GM18511 (cell line): Measurements from ENCODE around the gene CEP350.
"Not testable (repeated sequence)": the region's sequence is repeated elsewhere in the genome, so short reads cannot be mapped to it uniquely, and the experiment has no call there.

Experiments used
- ATAC-seq: cut with Tn5 transposase; IDR thresholded peaks from one replicate; pipeline ENCODE4 v1.9.1; 2021; ENCODE audit warnings: mild to moderate bottlenecking, moderate library complexity; ENCODE audit not compliant: unreplicated experiment

Gene CEP350

DNA sequence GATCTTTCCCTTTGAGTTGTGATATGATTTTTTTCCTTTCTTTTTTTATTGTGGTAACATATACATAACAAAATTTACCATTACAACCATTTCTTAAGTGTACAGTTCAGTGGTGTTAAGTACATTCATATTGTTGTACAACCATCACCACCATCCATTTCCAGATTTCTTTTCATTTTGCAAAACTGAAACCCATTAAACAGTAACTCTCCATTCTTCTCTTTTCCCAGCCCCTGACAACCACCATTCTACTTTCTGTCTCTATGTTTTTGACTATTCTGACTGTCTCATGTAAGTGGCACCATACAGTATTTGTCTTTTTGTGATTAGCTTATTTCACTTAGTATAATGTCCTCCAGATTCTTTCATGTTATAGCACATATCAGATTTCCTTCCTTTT lies 30.3 kb downstream of the CEP350 start:
- no peak for ATAC-seq

DNA sequence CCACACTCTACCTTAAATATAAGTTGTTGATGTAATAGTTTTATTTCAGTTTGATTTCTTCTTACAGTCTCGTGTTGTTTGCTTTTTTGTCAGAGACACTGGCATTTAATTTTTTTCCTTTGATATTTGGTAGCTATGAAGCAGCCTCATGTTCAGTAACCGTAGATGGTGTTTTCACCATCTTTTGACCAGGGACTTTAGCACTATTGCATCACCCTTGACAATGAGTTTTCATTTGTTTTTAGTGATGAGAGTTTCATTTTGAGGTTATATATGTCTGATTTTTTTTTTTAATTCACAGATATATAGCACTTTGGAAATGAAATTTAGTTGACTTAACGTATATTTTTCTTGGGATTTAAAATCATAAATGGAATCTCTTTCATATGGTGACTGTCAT lies 36.2 kb downstream of the CEP350 start:
- no peak for ATAC-seq

DNA sequence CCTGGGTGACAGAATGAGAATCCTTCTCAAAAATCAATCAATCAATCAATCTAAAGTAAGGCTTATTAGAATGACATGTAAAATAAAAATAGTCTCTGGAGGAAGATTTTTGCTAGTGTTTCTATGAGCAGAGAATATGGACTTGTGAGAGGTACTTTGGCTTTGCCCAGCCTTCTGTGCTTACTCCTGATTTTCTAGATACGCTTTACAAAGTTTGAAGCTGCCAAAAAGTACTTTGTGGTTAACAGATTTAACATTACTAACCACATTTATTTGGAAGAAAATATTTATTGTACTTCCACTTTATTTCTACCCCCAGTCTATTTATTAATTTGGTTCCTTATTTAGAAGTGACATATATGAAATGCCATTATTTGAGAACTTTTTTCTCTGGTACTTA lies 41.0 kb downstream of the CEP350 start:
- ATAC-seq, result no peak

DNA sequence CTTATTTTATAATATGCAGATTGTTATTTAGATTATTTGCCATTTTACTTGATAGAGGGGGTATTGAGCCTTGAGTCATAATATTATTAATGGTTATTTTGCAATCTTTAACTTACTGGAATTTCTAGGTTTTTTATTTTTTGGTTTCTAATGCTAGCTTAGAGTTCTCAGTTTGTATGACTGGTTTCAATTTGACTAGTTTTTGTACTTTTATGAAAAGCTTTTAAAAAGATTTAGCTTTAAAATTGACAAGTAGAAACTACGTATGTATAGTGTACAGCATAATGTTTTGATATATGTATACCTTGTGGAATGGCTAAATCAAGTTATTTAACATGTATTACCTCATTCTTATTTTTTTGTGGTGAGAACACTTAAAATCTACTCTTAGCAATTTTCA lies 41.5 kb downstream of the CEP350 start:
- ATAC-seq, result peak; percentile 88

DNA sequence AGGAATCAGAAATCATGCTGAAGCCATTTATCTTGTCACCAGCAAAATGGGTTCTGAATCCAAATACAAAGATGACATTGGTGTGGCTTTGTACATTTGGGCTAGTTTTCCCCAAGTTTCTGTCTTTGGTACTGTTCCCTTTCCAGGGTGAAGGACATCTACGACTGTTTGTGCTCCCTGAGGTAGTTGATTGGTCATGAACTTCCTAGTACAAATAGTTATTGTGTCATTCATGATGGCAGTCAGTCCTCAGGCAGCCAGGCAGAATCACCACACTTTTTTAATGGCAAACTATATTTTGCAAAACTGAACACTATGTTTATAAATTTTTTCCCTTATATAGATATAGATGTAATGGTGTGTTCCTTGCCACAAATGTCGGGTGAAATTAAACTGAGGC lies 46.0 kb downstream of the CEP350 start:
- ATAC-seq, result no peak

DNA sequence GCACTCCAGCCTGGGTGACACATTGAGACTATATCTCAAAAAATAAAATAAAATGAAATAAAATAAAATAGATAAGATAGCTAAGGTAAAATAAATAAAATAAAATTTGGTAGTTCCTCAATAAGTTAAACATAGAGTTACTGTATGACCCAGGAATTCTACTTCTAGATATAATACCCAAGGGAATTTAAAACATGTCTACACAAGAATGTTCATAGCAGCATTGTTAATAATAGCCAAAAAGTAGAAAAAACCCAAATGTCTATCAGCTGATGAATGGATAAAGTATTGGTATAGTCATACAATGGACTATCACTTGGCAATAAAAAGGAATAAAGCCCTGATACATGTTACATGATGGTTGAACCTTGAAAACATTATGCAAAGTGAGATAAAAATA lies 47.8 kb downstream of the CEP350 start:
- no peak for ATAC-seq

DNA sequence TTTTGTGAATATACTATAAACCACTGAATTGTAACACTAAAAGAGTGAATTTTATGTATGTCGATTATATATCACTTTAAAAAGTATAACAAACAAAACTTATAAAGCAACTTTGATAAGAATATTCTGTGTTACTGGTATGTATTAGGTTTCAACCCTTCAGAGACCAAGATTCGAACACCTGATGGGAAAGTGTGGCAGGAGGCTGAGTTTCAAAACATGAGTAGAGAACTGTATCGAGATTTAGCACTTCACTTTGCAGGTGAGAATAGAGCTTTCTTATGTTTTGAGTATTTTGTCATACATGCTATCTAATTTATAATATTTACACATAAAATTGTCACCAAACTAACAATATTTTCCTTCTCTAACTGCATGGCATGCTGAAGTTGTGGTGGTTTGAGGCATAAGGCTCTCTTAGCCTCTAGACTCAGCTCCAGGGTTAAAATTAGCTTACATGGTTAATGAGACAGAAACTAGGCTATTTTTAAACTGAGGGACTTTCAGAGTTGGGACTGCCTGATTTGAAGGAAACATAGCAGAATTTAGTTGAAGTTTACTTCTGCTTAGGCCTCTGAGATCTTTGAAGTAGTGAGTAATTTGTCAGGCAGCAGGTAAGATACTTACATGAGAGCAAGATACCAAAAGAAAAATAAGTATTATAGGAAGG lies 48.6 kb downstream of the CEP350 start:
- ATAC-seq, result peak; percentile 96

DNA sequence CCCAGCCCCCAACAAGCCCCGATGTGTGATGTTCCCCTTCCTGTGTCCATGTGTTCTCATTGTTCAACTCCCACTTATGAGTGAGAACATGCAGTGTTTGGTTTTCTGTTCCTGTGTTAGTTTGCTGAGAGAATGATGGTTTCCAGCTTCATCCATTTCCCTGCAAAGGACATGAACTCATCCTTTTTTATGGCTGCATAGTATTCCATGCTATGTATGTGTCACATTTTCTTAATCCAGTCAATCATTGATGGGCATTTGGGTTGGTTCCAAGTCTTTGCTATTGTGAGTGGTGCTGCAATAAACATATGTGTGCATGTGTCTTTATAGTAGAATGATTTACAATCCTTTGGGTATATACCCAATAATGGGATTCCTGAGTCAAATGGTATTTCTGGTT lies 52.2 kb downstream of the CEP350 start:
- not testable (repeated sequence) for ATAC-seq

DNA sequence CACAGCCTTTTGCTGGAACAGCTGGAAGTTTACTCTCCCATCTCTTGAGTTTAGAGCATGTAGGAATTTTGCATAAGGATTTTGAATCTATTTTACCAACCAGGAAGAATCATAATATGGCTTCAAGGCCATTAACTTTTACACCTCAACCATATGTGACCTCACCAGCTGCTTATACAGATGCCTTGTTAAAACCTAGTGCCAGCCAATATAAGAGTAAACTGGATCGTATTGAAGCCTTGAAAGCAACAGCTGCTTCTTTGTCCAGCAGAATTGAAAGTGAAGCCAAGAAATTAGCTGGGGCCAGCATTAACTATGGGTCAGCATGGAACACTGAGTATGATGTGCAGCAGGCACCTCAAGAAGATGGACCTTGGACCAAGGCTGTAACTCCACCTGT lies 65.4 kb downstream of the CEP350 start:
- no peak for ATAC-seq

DNA sequence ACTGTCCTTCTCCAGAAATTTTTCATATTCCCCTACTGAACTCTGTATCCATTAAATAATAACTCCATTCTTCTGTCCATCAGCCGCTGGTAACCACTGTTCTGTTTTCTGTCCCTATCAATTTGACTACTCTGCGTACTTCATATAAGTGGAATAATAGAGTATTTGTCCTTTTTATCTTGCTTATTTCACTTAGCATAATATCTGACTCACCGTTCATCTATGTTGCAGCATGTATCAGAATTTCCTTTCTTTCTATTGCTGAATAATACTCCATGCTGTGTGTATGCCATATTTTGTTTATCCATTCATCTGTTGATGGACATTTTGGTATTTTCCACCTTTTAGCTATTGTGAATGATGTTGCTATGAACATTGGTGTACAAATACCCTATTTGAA lies 71.9 kb downstream of the CEP350 start:
- ATAC-seq, result no peak

DNA sequence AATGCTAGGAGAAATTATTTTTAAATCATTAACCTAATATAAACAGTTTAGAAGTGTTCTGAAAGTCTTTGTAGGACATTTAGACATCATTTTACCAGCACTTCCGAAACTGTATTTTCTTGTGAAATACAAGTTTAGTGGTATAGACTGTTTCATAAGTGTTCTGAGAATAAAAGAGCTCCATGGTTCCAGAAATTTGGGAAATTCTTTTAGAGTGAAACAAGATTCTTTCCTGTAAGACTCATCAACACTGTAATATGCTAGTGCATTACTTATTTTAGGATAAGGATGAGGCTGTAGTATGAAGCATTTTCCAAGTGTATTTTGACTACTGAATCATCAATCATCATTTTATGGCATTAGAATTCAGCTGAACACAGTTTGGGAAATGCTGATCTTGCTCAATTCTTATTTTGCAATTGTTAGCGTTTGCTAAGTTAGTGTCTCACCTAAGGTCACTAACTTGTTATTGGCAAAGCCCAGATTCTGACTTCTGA lies 73.4 kb downstream of the CEP350 start:
- ATAC-seq, result no peak

DNA sequence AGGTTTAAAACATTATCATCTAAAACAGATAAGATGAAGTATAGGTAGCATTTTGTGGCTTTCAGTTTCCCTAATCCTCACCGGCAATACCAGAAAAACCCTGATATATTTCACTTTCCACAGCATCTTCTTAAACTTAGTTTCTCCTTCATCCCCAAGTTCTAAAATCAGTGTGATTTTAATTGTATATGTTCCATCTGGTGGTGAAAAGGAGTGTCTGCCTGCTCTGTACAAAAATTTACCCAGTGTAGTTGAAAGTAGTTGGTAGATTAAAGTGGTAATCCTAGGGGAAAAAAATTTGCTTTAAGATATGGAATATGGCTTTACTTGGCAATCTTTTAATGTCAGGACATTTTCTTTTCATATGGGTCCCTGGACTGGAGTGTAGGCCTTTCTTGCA lies 74.3 kb downstream of the CEP350 start:
- ATAC-seq, result no peak

DNA sequence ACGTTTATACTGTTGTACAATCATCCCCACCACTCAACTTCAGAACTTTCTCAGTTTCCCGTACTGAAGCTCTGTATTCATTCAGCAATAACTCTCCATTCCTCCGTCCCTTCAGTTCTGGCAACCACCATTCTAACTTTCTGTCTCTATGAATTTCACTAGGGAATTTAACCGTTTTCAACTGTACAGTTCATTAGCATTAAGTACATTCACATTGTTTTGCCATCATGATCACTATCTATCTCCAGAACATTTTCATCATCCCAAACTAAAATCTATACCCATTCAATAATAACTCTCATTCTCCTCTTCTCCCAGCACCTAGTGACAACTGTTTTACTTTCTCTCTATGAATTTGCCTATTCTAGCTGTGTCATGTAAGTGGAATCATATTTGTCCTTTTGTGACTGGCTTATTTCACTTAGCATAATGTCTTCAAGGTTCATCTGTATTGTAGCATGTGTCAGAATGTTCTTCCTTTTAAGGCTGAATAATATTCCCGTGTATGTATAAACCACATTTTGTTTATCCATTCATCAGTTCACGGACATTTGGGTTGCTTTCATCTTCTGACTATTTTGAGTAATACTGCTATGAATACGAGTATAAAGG lies 75.0 kb downstream of the CEP350 start:
- no peak for ATAC-seq

DNA sequence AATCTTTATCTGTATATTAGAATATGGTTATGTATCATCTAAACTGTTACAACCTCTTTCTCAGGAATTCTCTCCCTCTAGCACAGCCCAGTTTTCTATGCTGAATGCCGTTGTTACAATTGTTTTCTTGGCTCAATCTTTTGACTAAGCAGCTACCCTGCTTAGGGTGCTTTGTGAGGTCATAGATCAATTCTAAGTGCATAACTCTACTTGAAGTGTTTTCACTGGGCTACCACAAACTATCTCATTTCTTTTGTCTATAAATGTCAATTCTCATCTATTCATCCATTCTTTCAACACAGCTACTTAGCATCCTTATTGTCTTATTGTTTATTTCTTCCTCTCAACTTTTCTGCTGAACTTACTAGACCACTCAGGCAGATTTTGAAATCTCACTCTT lies 77.1 kb downstream of the CEP350 start:
- no peak for ATAC-seq

DNA sequence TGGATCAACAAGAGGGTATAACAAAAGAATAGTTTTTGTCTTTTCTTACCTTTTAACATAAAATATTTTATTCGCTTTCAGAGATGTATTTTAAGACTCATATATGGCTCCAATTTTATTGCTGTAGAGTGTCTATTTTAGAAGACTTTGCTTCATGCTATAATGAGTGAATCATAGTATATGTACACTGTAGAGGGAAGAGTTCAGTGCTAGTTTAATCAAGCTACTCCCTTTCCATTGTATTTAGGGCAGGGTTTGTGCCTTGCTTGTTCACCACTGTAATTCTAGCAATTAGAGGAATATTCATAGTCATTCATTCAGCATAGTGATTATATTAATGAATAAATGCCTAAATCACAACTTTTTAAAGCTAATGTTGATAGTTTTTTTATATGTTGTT lies 78.8 kb downstream of the CEP350 start:
- no peak for ATAC-seq

DNA sequence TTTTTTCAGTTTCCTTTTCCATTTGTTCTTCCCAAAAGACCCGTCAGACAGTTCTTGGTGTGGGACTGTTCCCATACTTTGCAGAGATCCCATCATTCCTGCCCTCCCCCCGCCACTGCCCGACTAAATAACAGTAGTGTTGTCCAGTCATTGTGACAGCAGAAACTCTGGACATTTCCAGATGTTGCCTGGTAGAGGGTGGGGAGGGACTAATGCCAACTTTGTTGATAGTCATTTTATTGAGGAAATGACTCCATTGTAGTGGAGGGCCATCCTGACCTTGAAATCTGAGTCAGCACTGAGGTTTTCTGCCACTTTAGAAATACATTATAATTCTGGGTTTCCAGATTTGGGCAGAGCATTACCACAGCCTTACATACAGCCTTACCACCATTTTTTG lies 85.4 kb downstream of the CEP350 start:
- no peak for ATAC-seq

DNA sequence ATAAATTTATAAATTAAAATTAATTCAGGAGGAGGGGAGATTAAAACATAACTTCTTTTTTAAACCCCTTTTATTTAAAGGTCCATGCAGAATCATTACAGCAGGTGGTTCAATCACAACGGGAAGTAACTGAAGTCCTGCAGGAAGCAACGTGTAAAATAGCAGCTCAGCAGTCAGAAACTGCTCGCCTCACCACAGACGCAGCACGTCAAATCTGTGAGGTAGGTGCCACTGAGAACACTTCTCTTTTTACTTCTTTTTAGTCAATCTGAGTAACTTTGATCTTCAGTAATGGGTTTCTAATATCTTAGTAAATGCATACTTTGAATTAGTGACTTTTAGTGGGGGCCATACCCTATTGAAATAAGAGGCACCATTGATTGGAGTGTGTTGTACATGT lies 87.0 kb downstream of the CEP350 start:
- ATAC-seq, result no peak

DNA sequence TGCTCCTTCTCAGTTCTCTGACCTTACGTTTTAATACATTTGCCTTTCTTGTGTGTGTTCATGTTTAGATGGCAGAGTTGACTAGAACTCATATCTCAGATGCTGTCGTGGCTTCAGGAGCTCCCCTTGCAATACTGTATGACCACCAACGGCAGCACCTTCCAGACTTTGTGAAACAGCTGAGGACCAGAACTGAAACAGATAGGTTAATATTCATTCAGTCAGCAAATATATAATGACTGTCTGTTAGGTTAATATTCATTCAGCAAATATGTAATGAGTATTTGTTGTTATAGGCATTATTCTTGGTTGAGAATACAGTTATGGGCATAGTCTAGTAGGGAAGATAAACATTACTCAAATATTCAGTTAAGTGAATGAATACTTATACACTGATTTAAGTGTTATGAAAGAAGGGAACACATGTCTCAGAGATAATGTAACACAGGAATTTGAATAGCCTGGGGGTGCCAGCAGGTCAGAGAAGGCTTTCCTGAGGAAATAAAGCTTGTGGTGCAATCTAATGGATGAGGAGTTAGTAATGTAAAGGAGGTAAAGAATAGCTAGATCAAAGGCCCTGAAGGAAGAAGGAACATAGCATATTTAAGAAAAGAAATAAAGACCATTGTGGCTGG lies 88.5 kb downstream of the CEP350 start:
- no peak for ATAC-seq

DNA sequence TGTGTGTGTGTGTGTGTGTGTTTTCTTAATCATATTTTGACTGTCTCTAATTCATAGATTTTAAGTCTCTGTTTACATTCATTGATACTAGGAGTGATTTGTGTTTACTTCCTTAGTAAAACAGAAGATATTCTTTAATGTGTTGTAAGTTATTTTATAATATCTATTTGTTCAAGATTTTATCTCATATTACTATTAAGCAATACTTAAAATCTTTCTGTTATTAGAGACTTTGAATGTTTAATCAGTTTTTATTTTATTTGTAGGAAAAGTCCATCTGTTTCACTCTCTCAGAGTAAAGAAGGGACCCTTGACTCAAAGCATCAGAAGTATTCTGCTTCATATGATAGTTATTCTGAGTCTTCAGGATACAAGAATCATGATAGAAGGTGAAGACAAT lies 89.2 kb downstream of the CEP350 start:
- no peak for ATAC-seq

DNA sequence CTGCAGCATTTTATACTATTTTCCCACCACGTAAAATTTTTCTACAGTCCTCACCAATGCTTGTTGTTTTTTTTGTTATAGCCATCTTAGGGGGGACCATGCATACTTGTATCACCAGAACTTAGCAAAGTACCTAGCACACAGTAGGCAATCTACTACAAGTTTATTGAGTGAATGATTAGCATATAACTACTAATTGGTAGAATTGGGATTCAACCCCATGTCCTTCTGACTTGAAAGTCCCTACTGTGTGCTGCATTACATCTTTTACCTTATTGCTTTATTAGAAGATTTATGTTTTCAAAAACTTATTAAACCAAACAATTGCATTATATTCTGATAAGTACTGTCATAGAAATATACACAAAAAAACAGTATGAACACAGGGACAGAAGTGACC lies 92.1 kb downstream of the CEP350 start:
- no peak for ATAC-seq

DNA sequence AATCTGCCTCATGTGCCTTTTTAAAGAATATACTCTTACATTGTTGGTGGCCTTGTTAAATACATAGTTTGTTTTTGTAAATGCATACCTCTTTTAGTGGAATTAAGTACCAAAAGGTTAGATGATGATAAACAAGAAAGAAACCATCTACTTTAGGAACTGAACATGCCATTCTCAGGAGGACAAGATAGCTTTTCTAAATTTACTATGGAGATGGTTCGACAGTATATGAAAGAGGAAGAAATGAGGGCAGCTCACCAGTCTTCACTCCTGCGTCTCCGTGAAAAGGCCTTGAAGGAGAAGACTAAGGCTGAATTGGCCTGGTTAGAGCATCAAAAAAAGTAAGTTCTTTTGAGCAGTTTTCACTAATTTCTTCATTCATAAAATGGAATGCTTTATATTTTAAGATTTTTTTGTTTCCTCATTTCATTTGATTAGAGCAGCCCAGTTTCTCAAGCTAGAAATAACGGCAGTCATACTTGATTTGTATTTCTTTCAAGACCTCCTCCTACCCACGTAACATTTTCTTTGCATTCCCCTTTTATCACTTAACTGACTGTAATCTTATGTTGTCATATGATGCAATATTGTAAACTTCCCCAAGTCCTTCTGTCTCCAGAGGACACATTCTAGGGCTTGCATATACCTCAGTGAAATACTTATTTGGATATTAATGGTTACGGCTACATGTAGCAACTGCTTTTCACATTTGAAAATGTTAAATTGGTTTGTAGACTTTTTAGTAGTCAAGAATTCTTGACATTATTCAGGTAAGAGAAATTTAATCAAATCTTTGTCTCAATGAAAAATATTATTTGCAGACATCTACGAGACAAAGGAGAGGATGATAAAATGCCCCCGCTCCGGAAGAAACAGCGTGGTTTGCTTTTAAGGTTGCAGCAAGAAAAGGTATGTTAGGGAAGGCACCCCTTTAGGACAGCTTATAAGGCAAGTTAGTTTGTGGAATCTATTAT lies 99.3 kb downstream of the CEP350 start:
- ATAC-seq, result no peak
